Activated CD4-positive, CD25-positive, alpha-beta regulatory T cell (primary cell): ENCODE measurements around the gene ADCY9.

Experiments
- DNase-seq, 4 experiments: peaks; one replicate each; lab custom pipeline; 2025; lab: John Stamatoyannopoulos, UW

Gene ADCY9

GRCh38 chr16:4123616-4124300 is 7.5 kb upstream of the ADCY9 start:
- no peak for DNase-seq

- no peak for DNase-seq
Measured at GRCh38 chr16:4120176-4120575, 3.9 kb upstream of the ADCY9 start.

DNA sequence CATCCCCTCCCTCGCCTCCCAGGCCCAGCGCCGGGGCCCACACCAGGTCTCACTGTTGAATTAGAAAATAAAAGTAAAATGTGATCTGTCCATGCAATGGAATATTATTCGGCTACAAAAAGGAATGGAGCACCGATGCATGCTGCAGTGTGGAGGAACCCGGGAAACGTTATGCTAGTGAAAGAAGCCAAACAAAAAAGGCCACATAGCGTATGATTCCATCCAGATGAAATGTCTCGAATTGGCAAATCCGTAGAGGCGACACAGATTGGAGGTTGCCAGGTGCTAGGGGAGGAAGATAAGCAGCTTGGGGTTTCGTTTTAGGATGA is 972 bp upstream of the ADCY9 start:
- DNase-seq, result no peak

DNA sequence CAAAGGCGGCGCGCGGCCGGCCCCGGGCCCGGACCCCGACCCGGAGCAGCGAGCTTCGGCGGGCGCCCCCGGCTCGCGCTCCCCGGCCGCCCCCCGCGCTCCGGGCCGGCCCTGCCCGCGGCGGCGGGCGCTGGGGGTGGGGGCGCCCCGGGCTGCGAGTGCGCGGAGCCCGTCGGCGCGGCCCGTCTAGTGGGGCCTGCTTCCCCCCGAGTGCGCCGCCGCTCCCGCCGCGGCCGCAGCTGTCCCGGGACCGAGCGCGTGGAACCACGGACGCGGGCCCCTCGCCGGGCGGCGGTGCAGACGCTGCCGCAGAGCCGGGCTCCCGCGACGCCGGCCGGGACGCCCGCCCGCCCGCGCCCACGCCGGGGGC is 308 bp downstream of the ADCY9 start:
- no peak for DNase-seq

DNA sequence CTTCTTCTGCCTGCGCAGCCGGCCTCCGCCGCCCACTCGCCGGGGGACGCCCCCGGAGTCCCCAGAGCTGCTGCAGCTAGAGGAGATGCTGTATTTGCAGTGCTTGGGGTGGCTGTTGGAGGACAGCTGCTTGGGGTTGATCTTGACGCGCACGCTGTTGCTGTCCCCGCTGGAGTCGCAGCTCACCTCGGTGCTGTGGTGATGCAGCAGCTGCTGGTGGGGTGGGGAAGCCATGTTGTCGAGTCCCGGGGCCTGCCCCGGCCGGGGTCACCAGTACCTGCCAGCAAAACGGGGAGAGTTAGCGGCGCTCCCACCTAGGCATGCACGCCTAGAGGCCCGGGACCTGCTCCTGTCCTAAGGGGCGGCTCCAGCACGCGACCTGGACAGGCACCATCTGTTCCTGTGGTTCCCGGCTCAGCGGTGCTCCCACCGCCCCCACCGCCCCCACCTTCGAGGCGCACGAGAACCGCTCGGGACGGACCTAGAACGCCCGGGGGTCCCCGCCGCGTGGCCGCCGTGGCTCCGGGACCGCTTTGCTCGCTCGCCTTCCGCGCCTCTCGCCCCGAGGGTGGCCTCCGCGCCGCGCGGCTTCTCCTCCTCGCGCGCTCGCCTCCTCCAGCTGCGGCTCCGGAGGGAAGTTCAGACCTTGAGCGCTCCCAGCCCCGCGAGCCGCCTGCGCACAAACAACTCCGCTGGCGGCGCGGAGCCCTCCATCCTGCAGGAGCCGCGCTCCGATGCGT is 863 bp downstream of the ADCY9 start:
- peak in 2 of 4 experiments; percentile 11 to 13 for DNase-seq

DNA sequence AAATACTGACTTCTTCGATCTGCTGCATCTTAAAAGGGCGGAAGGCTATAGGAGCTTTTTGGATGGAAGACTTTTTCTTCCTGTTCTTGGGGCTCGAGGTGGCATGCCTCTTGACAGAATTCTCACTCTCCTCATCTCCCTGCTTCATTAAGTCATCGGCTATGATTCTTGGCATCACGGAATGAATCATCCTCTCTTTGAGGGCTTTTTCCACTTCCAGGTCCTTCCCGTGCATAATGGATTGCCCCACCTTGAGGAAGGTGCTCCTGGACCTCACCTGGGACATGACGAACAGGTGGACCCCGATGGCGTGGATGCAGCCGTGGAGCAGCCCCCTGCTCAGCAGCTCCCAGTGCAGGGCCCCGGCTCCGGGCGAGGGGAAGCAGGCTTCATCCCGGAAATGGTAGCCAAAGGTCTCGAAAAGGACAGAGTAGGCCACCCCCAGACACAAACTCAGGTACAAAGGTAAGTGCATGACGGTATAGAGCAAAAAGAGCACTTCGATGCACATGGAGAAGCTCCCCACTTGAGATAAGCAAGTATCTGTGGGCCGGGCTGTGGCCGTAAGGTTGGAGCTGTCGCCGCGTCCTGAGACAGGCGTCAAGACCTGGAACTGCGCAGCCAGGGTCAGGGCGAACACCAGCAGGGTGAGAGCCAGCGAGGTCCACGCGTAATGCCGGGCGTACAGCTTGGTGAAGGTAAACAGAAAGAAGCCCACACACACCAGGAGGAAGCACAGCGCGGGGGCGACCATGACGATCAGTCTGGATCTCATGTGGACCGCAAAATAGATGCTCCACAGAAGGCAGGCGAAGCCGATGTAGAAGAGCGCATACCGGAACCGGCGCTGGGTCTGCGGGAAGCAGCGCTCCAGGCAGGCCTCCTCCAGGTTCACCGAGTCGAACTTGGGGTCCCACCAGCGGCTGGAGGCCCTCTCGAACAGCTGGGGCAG is 1.7 kb downstream of the ADCY9 start:
- DNase-seq, result no peak

- DNase-seq, result no peak
Measured at GRCh38 chr16:4113358-4114256, 2.6 kb downstream of the ADCY9 start.

GRCh38 chr16:4111748-4112696 is 4.2 kb downstream of the ADCY9 start:
- no peak for DNase-seq

DNA sequence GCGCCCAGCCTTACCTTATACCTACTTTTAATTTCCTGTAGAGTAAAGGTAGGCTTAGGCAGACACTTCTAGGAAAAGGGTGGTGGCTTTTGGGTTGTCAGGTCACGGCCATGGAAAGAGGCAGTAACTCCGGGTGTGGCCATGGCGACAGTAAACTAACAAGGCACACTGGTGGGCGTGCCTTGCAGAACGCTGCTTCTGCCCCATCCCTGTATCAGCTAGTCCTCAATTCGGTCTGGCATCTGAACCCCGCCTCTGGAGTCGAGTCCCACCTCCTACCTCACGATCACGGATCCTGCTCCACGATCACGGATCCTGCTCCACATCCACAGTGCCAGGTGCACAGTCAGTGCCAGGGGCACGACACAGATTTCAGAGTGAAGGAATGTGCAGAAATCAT is 5.6 kb downstream of the ADCY9 start:
- no peak for DNase-seq

DNA sequence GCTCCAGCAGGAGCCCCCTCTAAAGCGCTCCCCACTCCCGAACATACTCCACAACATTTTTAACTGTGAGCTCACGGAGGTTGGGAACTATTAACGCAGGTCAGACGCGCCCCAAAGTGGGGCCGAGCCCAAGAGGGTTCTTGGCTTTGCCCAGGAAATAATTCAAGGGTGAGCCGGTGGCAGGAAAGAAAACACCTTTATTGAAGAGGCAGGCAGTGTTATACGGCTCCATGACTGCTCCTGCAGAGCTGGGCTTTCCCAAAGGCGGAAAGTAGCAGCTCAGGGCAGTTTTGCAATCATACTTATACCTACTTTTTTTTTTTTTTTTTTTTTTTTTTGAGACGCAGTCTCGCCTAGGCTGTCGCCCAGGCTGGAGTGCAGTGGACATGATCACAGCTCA is 6.2 kb downstream of the ADCY9 start:
- no peak for DNase-seq

DNA sequence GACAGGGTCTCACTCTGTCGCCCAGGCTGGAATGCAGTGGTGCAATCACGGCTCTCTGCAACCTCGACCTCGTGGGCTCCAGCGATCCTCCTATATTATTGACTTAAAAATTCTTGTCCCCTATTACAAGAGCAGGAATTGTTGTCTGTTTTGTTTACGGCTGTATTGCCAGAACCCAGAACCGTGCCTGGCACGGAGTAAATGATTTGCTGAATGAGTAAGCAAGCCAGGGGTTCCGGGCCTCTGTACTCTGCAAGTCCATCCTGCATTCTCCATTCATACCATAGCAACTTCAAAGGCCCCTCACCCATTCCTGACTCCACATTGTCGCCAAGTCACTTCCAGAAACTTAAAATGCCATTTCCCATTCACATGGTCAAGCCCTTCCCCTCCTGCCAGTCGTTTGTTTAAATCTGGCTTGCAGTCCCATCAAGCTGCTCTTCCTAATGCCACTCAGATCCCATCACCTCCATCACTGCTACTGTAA is 6.9 kb downstream of the ADCY9 start:
- DNase-seq, result no peak

DNA sequence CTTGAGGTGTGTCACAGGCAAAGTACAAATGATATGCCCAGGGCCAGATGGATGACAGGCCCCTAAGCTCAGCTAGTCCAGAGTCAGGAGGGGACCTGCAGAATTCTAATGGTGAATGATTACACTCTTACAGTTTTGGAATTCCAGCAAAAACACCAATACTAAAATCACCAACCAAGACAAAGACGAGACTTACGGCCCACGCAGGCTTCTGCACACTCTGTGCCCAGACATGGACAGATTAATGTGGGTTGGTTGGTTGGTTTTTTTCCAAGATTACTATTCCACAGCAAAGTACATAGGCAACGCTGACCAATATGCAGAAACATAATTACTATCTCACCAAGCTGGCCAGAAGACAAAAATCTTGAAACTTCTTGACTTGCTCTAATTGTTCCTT is 9.7 kb downstream of the ADCY9 start:
- DNase-seq, result no peak

- DNase-seq, result no peak
Measured at GRCh38 chr16:4105848-4106247, 10.4 kb downstream of the ADCY9 start.

GRCh38 chr16:4103745-4104144 is 12.5 kb downstream of the ADCY9 start:
- DNase-seq, result no peak

DNA sequence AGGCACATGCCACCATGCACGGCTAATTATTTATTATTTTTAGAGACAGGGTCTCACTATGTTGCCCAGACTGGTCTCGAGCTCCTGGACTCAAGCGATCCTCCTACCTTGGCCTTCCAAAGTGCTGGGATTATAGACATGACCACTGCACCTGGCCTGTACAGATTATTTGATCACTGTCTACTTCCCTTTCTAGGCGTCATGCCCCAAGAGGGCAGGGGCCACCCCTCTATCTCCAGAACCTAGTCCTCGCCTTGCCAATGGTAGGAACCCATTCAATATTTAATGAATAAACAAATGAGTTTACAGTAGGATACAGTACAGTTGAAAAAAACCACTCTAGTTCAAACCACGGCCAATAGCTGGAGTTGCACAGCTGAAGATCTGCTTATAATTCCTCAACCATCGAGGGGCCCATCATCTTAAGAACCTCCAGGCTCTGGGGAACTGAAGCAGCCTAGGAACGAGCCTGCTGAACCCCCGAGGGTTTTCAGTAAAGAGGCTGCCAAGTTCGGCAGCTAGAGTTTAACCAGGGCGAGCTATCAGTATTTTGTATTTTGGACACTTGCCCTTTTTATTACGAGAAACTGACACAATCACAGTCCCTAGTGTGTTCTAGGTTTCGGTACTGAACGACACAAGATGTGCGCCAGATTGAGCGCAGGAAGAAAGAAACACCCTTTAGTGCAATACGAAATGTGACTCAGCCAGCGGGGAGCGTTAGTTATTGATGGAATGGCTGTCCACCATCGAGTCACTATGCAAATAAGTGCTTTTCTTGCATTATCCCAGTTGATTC is 14.6 kb downstream of the ADCY9 start:
- DNase-seq, result no peak

DNA sequence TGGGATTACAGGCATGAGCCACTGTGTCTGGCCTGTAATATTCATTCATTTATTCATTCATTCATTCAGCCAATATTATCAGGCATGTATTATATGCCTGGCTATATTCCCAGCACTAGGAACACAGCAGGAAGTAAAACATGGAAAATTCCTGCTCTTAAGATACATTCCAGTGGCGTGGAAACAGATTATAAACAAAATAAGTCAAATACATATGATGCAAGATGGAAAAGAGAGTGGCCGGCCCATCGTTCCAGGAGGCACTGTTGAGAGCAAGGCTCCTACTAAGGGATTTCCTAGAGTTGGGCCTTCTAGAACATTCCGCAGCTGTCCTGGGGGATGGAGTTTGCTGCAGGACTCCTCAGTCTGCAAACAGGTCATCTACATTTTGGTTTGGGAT is 17.7 kb downstream of the ADCY9 start:
- no peak for DNase-seq

DNA sequence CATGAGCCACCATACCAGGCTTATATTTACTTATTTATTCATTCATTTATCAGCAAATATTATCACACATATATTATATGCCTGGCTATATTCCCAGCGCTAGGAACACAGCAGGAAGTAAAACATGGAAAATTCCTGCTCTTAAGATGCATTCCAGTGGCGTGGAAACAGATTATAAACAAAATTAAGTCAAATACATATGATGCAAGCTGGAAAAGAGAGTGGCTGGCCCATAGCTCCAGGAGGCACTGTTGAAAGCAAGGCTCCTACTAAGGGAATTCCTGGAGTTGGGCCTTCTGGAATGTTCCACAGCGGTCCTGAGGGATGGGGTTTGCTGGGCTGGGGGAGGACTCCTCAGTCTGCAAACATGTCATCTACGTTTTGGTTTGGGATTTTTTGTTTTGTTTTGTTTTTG is 18.4 kb downstream of the ADCY9 start:
- no peak for DNase-seq

DNA sequence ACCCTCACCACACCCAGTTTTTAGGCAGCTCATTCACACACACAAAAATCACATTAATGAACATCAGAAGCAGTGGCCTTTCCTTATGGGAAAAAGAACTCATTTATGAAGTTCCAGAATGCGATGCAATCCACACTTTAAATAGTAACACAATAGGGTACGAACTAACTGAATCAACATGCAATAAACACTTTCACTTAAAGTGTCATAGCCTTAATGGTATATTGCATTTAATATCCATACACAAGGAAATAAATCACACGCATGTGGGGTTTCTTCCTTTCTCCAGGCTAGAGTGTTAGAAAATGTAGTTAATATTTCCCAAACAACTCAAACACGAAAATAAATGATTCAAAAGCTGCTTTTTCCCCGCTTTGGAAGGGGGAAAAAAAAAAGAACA is 19.7 kb downstream of the ADCY9 start:
- DNase-seq, result no peak

- no peak for DNase-seq
Measured at GRCh38 chr16:4094127-4094773, 22.0 kb downstream of the ADCY9 start.
